KMS-11 (cell line): Measurements from ENCODE around the gene PLP1.

ENCODE experiments used
- H2AFZ ChIP-seq: fragments of 200-600 bp; sonication (generic); 2 replicates; pipeline ENCODE4 v1.6.1; 2016; ENCODE audit warnings: antibody characterized with exemption, mixed run types, low read depth
- H3K27ac ChIP-seq: fragments of 200-600 bp; sonication (generic); 2 replicates; pipeline ENCODE4 v1.6.1; 2016; ENCODE audit warnings: mild to moderate bottlenecking, mixed run types
- H3K27me3 ChIP-seq: fragments of 200-600 bp; sonication (generic); 2 replicates; pipeline ENCODE4 v1.6.1; 2017; ENCODE audit warnings: mild to moderate bottlenecking, low read depth, mixed run types, moderate library complexity; ENCODE audit not compliant: insufficient read depth
- H3K36me3 ChIP-seq: fragments of 200-600 bp; sonication (generic); 2 replicates; pipeline ENCODE4 v1.6.1; 2017; ENCODE audit warnings: mild to moderate bottlenecking, mixed run types; ENCODE audit not compliant: insufficient read depth
- H3K4me1 ChIP-seq: fragments of 200-600 bp; sonication (generic); 2 replicates; pipeline ENCODE4 v1.6.1; 2016; ENCODE audit warnings: mild to moderate bottlenecking, low read depth, mixed run types; ENCODE audit not compliant: poor library complexity, severe bottlenecking
- H3K4me2 ChIP-seq: fragments of 200-600 bp; sonication (generic); 2 replicates; pipeline ENCODE4 v1.7.0; 2016; ENCODE audit warnings: mild to moderate bottlenecking, mixed run types
- H3K4me3 ChIP-seq: fragments of 200-600 bp; sonication (generic); IDR thresholded peaks from 2 replicates; pipeline ENCODE4 v1.6.1; 2017; ENCODE audit warnings: low read depth, low read length, mixed read lengths; ENCODE audit not compliant: insufficient read depth
- H3K79me2 ChIP-seq: fragments of 200-600 bp; sonication (generic); 2 replicates; pipeline ENCODE4 v1.6.1; 2016; ENCODE audit warnings: low read depth, mixed run types; ENCODE audit not compliant: insufficient read depth
- H3K9ac ChIP-seq: fragments of 200-600 bp; sonication (generic); 2 replicates; pipeline ENCODE4 v1.6.1; 2016; ENCODE audit warnings: mild to moderate bottlenecking, mixed run types
- H4K20me1 ChIP-seq: fragments of 200-600 bp; sonication (generic); 2 replicates; pipeline ENCODE4 v1.6.1; 2016; ENCODE audit warnings: mild to moderate bottlenecking, mixed run types; ENCODE audit not compliant: insufficient read depth
- TF ChIP-seq, protein P1 (sequence below): fragments of 200-600 bp; sonication (generic); conservative IDR thresholded peaks from 2 replicates; pipeline ENCODE4 v1.6.1; 2017; ENCODE audit warnings: low read depth, mild to moderate bottlenecking, antibody characterized with exemption, low read length, moderate library complexity, mixed read lengths

Gene PLP1

DNA sequence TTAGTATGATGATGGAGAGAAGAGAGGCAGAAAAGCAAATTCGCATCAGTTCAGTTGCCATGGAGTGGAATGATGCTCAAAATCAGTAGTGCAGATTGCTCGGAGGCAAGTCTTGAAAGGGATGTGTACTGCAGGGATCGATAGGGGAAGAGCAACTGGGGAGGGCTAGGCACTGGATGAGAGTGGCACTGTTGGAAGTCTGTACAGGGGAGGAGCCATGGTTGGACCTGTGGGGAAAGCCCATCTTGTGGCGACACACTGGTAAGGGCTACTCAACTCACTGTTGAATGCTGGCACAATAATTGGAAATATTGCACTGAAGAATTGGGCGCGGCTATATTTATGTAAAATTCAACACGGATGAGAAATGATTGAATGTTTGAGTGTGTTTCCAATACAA is 54.2 kb downstream of the PLP1 start:
- Histone ChIP-seq H3K4me2 (no peak overlapping the region), H3K27me3 (no peaks in the 10 kb centered on the region), H3K4me3 (no peak overlapping the region), H3K79me2 (no peaks in the 10 kb centered on the region), H4K20me1 (no peaks in the 10 kb centered on the region), H3K9ac (no peak overlapping the region), H2AFZ (no peak overlapping the region), H3K4me1 (peaks cover 4% of the 10 kb centered on the region), H3K27ac (no peak overlapping the region), H3K36me3 (no peaks in the 10 kb centered on the region)
- TF ChIP-seq, protein P1, sequence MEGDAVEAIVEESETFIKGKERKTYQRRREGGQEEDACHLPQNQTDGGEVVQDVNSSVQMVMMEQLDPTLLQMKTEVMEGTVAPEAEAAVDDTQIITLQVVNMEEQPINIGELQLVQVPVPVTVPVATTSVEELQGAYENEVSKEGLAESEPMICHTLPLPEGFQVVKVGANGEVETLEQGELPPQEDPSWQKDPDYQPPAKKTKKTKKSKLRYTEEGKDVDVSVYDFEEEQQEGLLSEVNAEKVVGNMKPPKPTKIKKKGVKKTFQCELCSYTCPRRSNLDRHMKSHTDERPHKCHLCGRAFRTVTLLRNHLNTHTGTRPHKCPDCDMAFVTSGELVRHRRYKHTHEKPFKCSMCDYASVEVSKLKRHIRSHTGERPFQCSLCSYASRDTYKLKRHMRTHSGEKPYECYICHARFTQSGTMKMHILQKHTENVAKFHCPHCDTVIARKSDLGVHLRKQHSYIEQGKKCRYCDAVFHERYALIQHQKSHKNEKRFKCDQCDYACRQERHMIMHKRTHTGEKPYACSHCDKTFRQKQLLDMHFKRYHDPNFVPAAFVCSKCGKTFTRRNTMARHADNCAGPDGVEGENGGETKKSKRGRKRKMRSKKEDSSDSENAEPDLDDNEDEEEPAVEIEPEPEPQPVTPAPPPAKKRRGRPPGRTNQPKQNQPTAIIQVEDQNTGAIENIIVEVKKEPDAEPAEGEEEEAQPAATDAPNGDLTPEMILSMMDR = no peak

DNA sequence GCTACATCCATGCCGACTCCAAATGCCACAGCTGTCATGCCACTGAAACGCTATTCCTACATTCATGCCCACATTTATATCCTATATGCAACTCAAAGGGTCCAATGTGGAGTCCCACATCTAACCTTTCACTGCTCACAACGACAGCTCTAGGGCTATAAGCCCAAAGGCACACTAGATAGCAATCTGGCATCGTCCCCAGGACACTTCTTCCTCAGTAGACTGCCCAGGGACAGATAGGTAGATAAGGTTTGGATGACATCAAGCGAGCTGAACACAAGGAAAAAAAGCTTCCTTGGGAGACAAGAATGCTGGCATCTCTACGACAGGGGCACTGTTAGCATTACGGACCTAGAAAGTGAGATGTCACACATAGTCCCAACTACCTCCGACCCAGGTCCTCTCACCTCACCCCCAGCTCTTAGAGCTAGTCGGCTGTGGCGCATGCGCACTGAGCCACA is 54.7 kb downstream of the PLP1 start:
- Histone ChIP-seq H3K4me3 (no peak overlapping the region), H4K20me1 (no peaks in the 10 kb centered on the region), H3K9ac (no peak overlapping the region), H3K36me3 (no peaks in the 10 kb centered on the region), H3K27ac (no peak overlapping the region), H2AFZ (peak overlapping the region; percentile 95), H3K27me3 (no peaks in the 10 kb centered on the region), H3K79me2 (no peaks in the 10 kb centered on the region), H3K4me1 (peaks cover 4% of the 10 kb centered on the region), H3K4me2 (peak overlapping the region; percentile 76)
- TF ChIP-seq, protein P1 = no peak

DNA sequence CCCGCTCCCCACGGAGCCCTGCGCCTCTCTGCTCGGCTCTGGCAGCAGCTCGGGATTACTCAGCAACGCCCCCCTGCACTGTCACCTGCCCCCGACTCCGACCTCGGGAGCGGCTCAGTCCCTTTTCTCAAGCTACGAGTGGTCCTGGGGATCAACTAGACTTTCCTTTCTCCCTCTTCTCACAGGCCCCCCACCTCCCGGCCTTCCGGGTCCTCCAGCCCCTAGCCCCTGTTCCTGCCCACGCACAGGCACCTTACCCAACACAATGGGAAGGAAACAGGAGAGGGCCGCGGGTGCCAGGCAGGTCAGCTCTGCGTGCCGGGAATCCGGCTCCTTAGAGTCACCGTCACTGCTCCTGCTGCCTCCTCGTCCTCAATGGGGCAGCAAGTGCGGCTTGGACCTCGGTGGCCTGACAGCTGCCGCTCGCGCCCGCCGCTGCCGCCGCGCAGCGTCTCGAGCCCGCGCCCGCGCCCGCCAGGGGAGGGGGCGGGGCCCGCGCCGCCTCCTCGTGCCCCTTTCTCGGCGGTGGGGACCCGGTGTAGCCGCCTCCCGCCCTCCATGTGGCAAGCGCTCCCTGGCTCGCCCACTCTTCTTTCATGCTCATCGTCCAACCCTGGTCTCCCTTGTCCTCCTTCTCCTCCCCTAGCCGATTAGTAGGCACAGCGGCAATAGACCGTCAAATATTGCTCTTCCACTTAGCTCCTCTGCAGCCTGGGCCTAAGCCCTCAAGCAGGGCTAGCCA is 55.3 kb downstream of the PLP1 start, which contains the start of gene RAB9B:
RAB9B (minus strand) TSS at position 455 of the 742 bp plus-strand sequence. CDS start 6,473 bp downstream, outside the sequence.
- Histone ChIP-seq H3K4me2 (peak within 1 kb of the TSS; percentile 76), H3K36me3 (no peaks in the 10 kb centered on the region), H4K20me1 (no peaks in the 10 kb centered on the region), H2AFZ (peak within 1 kb of the TSS; percentile 95), H3K4me3 (no peak within 1 kb of the TSS), H3K27ac (no peak within 1 kb of the TSS), H3K27me3 (no peaks in the 10 kb centered on the region), H3K4me1 (peaks cover 4% of the 10 kb centered on the region), H3K9ac (peak within 1 kb of the TSS; percentile 44; the same call in 1 of the 2 replicates), H3K79me2 (no peaks in the 10 kb centered on the region)
- TF ChIP-seq, protein P1 = no peak

DNA sequence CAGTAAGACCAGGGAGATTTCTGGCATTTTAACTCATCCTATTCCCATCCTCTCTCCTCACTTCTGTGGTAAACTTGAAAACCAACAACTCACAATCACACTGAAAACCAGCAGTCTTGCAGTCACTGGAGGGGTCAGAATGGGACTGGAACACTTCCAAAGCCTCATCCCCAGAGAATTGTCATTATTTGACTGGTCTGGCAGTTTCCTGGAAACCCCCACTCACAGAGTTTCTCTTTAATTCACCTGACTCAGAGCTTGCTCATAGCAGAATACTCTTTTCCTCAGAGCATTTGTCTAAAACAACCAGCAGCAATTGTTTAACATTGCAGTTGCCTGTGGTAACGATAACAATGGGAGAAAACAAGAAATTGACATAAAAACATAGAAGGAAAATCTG is 62.8 kb downstream of the PLP1 start:
- no peaks in the 10 kb centered on the region for H3K27me3 ChIP-seq
- no peak overlapping the region for H2AFZ ChIP-seq
- H3K4me1 ChIP-seq = no peaks in the 10 kb centered on the region
- H3K79me2 ChIP-seq = no peaks in the 10 kb centered on the region
- H3K9ac ChIP-seq = no peak overlapping the region
- no peaks in the 10 kb centered on the region for H4K20me1 ChIP-seq
- H3K27ac ChIP-seq = no peak overlapping the region
- TF ChIP-seq, protein P1 = no peak
- no peaks in the 10 kb centered on the region for H3K36me3 ChIP-seq
- H3K4me2 ChIP-seq = no peak overlapping the region
- H3K4me3 ChIP-seq = no peak overlapping the region
